ENCODE results near the gene H2AZ2. TPM values are rescaled to one million over a fixed set of nuclear protein-coding genes. Genes with fewer than 3 reads are reported as not detected.
"Not testable (repeated sequence)": the region's sequence is repeated elsewhere in the genome, so short reads cannot be mapped to it uniquely, and the experiment has no call there.

Gene H2AZ2
- total RNA-seq, 1 donor = 93.7 TPM

DNA sequence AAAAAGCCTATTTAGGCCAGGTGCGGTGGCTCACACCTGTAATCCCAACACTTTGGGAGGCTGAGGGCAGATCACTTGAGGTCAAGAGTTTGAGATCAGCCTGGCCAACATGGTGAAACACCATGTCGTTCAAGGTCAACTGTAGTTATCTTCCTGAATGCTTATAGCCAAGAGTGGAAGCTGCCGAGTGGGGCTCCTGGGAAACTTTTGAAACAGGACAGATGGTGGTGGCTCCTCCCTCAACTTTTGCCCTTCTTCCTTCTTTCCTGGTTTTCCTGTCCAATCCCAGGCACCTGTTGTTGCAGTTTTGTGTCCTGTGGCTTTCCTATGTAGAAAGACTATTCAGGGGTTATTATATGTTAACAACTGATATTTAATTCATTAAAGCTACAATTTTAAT is 60.1 kb downstream of the H2AZ2 start:
- Histone ChIP-seq H3K27me3 (ENCODE audit: insufficient read depth, low read length) (no peaks in the 10 kb centered on the region), H3K79me2 (ENCODE audit: insufficient read depth, low read length) (no peaks in the 10 kb centered on the region), H2AFZ (ENCODE audit: low read length) (no peak overlapping the region), H3K27ac (ENCODE audit: low read depth, low read length) (no peak overlapping the region), H3K4me3 (ENCODE audit: insufficient read depth, low read length) (no peak overlapping the region), H3K9me3 (ENCODE audit: low read depth, low read length) (peaks cover 3% of the 10 kb centered on the region), H3K36me3 (ENCODE audit: insufficient read depth, low read length) (no peaks in the 10 kb centered on the region), H3K4me1 (ENCODE audit: insufficient read depth, low read length) (peaks cover 9% of the 10 kb centered on the region), H4K20me1 (ENCODE audit: insufficient read depth, low read length) (peaks cover 3% of the 10 kb centered on the region), H3K4me2 (ENCODE audit: insufficient read depth, low read length) (no peak overlapping the region)
- TF ChIP-seq CTCF (IDR thresholded peaks at IDR 0.05; ENCODE audit: extremely low read depth, low read depth, low read length) = no peak
- DNase-seq (ENCODE audit: insufficient read length, low spot score, missing footprints) = peak; percentile 9

GRCh38 chr7:44787041-44787440 is 60.8 kb downstream of the H2AZ2 start:
- H3K4me1 ChIP-seq (ENCODE audit: insufficient read depth, low read length) = peaks cover 9% of the 10 kb centered on the region
- no peaks in the 10 kb centered on the region for H3K79me2 ChIP-seq (ENCODE audit: insufficient read depth, low read length)
- TF ChIP-seq CTCF (IDR thresholded peaks at IDR 0.05; ENCODE audit: extremely low read depth, low read depth, low read length) = no peak
- H3K4me3 ChIP-seq (ENCODE audit: insufficient read depth, low read length) = no peak overlapping the region
- H3K27ac ChIP-seq (ENCODE audit: low read depth, low read length) = no peak overlapping the region
- H2AFZ ChIP-seq (ENCODE audit: low read length) = no peak overlapping the region
- H3K36me3 ChIP-seq (ENCODE audit: insufficient read depth, low read length) = no peaks in the 10 kb centered on the region
- peaks cover 3% of the 10 kb centered on the region for H4K20me1 ChIP-seq (ENCODE audit: insufficient read depth, low read length)
- H3K9me3 ChIP-seq (ENCODE audit: low read depth, low read length) = peaks cover 3% of the 10 kb centered on the region
- no peak overlapping the region for H3K4me2 ChIP-seq (ENCODE audit: insufficient read depth, low read length)
- H3K27me3 ChIP-seq (ENCODE audit: insufficient read depth, low read length) = no peaks in the 10 kb centered on the region
- DNase-seq (ENCODE audit: insufficient read length, low spot score, missing footprints) = peak; percentile 5

- peak; percentile 32 for DNase-seq (ENCODE audit: insufficient read length, low spot score, missing footprints)
- H3K4me1 ChIP-seq (ENCODE audit: insufficient read depth, low read length); H3K79me2 ChIP-seq (ENCODE audit: insufficient read depth, low read length); H3K4me3 ChIP-seq (ENCODE audit: insufficient read depth, low read length); H3K4me2 ChIP-seq (ENCODE audit: insufficient read depth, low read length); H3K27ac ChIP-seq (ENCODE audit: low read depth, low read length); H2AFZ ChIP-seq (ENCODE audit: low read length); H3K36me3 ChIP-seq (ENCODE audit: insufficient read depth, low read length); H4K20me1 ChIP-seq (ENCODE audit: insufficient read depth, low read length); H3K9me3 ChIP-seq (ENCODE audit: low read depth, low read length); H3K27me3 ChIP-seq (ENCODE audit: insufficient read depth, low read length): not testable (repeated sequence)
These were observed 62.7 kb downstream of the H2AZ2 start for GRCh38 chr7:44785218-44785617.

DNA sequence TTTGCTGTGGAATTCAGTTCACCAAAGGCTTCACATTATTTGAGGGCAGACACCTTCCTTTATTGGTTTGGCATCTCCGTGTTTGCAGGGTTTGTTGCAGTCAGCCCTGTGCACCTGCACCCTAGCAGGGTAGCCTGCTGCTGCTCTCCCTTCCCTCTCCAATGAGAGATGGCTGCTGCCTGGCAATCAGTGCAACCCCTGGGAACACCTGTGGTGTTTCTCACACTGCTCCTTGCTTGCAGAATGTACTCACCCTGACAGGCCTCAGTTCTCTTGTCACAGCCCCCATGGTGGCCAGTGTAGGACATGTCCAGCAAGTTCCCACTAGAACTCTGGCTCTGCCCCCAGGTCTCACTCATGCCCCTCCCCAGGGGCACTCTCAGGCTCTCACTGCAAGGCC is 63.5 kb downstream of the H2AZ2 start:
- H4K20me1 ChIP-seq (ENCODE audit: insufficient read depth, low read length) = no peaks in the 10 kb centered on the region
- DNase-seq (ENCODE audit: insufficient read length, low spot score, missing footprints) = peak; percentile 59
- no peak for TF ChIP-seq CTCF (IDR thresholded peaks at IDR 0.05; ENCODE audit: extremely low read depth, low read depth, low read length)
- H3K4me3 ChIP-seq (ENCODE audit: insufficient read depth, low read length) = no peak overlapping the region
- H3K36me3 ChIP-seq (ENCODE audit: insufficient read depth, low read length) = no peaks in the 10 kb centered on the region
- H3K9me3 ChIP-seq (ENCODE audit: low read depth, low read length) = peaks cover 3% of the 10 kb centered on the region
- no peak overlapping the region for H3K27ac ChIP-seq (ENCODE audit: low read depth, low read length)
- H3K4me1 ChIP-seq (ENCODE audit: insufficient read depth, low read length) = no peaks in the 10 kb centered on the region
- H3K4me2 ChIP-seq (ENCODE audit: insufficient read depth, low read length) = no peak overlapping the region
- no peak overlapping the region for H2AFZ ChIP-seq (ENCODE audit: low read length)
- no peaks in the 10 kb centered on the region for H3K27me3 ChIP-seq (ENCODE audit: insufficient read depth, low read length)
- H3K79me2 ChIP-seq (ENCODE audit: insufficient read depth, low read length) = no peaks in the 10 kb centered on the region
